H1 (cell line): ENCODE measurements around the gene RBM4.

ENCODE experiments used
- BCL11A ChIP-seq, 2 experiments: IDR thresholded peaks; one replicate each; pipeline ENCODE4 v1.6.1; 2011; ENCODE audit warnings: low read depth in 2 of 2, low read length in 2 of 2, mild to moderate bottlenecking in 2 of 2
- BRCA1 ChIP-seq: IDR thresholded peaks from 2 replicates; pipeline ENCODE4 v1.6.1; 2012; ENCODE audit warnings: low read depth, low read length, improper control_type of control experiment
- CEBPB ChIP-seq: IDR thresholded peaks from 2 replicates; pipeline ENCODE4 v1.6.1; 2012; ENCODE audit warnings: low read depth, low read length
- CHD1 ChIP-seq: IDR thresholded peaks from 2 replicates; pipeline ENCODE4 v1.6.1; 2012; ENCODE audit warnings: low read depth, low read length, improper control_type of control experiment
- CREB1 ChIP-seq: IDR thresholded peaks from 2 replicates; pipeline ENCODE4 v1.6.1; 2012; ENCODE audit warnings: inconsistent platforms
- CTCF ChIP-seq, 3 experiments: IDR thresholded peaks; 1 replicate in 2 of 3; 2 replicates in 1 of 3; pipeline versions ENCODE4 v1.5.1 to v1.6.1; 2011; ENCODE audit warnings: low read length in 3 of 3, mild to moderate bottlenecking in 3 of 3, inconsistent platforms in 2 of 3, low read depth in 1 of 3, moderate library complexity in 1 of 3; ENCODE audit not compliant: insufficient read depth in 1 of 3; ENCODE audit errors: control extremely low read depth in 1 of 3
- EP300 ChIP-seq, 2 experiments: IDR thresholded peaks; 1 replicate in 1 of 2; 2 replicates in 1 of 2; pipeline ENCODE4 v1.6.1; 2011 to 2012; ENCODE audit warnings: low read depth in 2 of 2, low read length in 2 of 2, mild to moderate bottlenecking in 2 of 2, borderline replicate concordance in 1 of 2, inconsistent platforms in 1 of 2, moderate library complexity in 1 of 2
- POLR2AphosphoS5 ChIP-seq: IDR thresholded peaks from 2 replicates; pipeline ENCODE4 v1.6.1; 2011; ENCODE audit warnings: low read depth, low read length
- RAD21 ChIP-seq, 2 experiments: IDR thresholded peaks in 1 of 2; conservative IDR thresholded peaks in 1 of 2; 2 replicates each; pipeline ENCODE4 v1.6.1; 2011; ENCODE audit warnings: low read depth in 2 of 2, low read length in 2 of 2, improper control_type of control experiment in 1 of 2, inconsistent platforms in 1 of 2, mild to moderate bottlenecking in 1 of 2, moderate library complexity in 1 of 2
- RNF2 ChIP-seq: fragments of 200-900, 300-1000 bp; sonication (generic); IDR thresholded peaks from 2 replicates; pipeline ENCODE4 v1.7.1; 2016; ENCODE audit warnings: borderline replicate concordance, low read depth, mild to moderate bottlenecking, antibody characterized with exemption, low read length; ENCODE audit not compliant: poor library complexity, severe bottlenecking; ENCODE audit errors: missing control alignments
- SIN3A ChIP-seq, 2 experiments: IDR thresholded peaks in 1 of 2; conservative IDR thresholded peaks in 1 of 2; 2 replicates each; pipeline ENCODE4 v1.6.1; 2011 to 2012; ENCODE audit warnings: low read length in 2 of 2, improper control_type of control experiment in 1 of 2, low read depth in 1 of 2, mild to moderate bottlenecking in 1 of 2
- SP1 ChIP-seq: IDR thresholded peaks from 2 replicates; pipeline ENCODE4 v1.6.1; 2011; ENCODE audit warnings: low read depth, low read length
- TEAD4 ChIP-seq: IDR thresholded peaks from 2 replicates; pipeline ENCODE4 v1.6.1; 2012; ENCODE audit warnings: low read depth, low read length, inconsistent platforms, mixed read lengths
- ZNF274 ChIP-seq: IDR thresholded peaks from 2 replicates; pipeline ENCODE4 v1.7.0; 2012; ENCODE audit warnings: low read length, borderline replicate concordance; ENCODE audit errors: extremely low read depth

GRCh38 chr11:66687831-66688281 is 49.4 kb downstream of the RBM4 start:
- no peak for TF ChIP-seq RAD21 (IDR thresholded peaks at IDR 0.05 in 1 of 2, conservative IDR thresholded peaks at IDR 0.05 in 1 of 2; ENCODE audit: low read depth in 2 of 2, low read length in 2 of 2)
- no peak for TF ChIP-seq POLR2AphosphoS5
- TF ChIP-seq SP1 = no peak
- TF ChIP-seq TEAD4 = no peak
- TF ChIP-seq BRCA1 = no peak
- no peak for TF ChIP-seq RNF2
- no peak for TF ChIP-seq CTCF (IDR thresholded peaks at IDR 0.05; ENCODE audit: control extremely low read depth in 1 of 3, insufficient read depth in 1 of 3, low read depth in 1 of 3, low read length in 3 of 3)
- no peak for TF ChIP-seq CEBPB
- no peak for TF ChIP-seq ZNF274
- no peak for TF ChIP-seq CREB1
- no peak for TF ChIP-seq BCL11A (IDR thresholded peaks at IDR 0.05; ENCODE audit: low read depth in 2 of 2, low read length in 2 of 2)
- no peak for TF ChIP-seq EP300 (IDR thresholded peaks at IDR 0.05; ENCODE audit: borderline replicate concordance in 1 of 2, low read depth in 2 of 2, low read length in 2 of 2)
- no peak for TF ChIP-seq SIN3A (conservative IDR thresholded peaks at IDR 0.05 in 1 of 2, IDR thresholded peaks at IDR 0.05 in 1 of 2; ENCODE audit: low read depth in 1 of 2, low read length in 2 of 2)
- no peak for TF ChIP-seq CHD1
